ENCODE measurements around the gene LMNA. TPM values are rescaled to one million over a fixed set of nuclear protein-coding genes. Genes with fewer than 3 reads are reported as not detected.

Gene LMNA
- total and polyA plus RNA-seq, 7 donors, result 114 to 392 (median 237) TPM

DNA sequence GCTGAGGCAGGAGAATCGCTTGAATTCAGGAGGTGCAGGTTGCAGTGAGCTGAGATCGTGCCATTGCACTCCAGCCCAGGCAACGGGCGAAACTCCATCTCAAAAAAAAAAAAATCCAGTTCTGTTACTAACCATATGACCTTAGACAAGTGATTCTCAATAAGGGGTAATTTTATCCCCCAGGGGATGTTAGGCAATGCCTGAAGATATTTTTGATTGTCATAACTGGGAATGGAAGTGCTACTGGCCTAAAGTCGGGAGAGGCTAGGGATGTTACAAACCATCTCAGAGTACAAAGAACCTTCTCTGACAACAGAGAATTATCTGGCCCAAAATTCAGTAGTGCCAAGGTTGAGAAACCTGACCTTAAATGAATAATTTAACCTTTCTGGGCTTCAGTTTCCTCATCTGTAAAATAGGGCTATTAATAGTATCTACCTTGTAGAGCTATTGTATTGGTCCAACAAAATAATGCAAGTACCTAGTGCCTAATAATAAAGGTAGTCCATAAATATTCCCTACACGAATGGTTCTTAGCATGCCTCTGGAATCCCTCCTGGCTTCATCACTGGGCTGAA, 5.8 kb upstream of the LMNA start:
- no peak for TF ChIP-seq CTCF (IDR thresholded peaks at IDR 0.05)
- H3K9me3 ChIP-seq, result no peaks in the 10 kb centered on the region
- peak overlapping the region; percentile 98 for H3K27ac ChIP-seq
- H3K27me3 ChIP-seq (ENCODE audit: insufficient read depth in 3 of 3, low read length in 2 of 3), result no peaks in the 10 kb centered on the region
- peak; percentile 24 to 48 (median 28) for ATAC-seq
- no peaks in the 10 kb centered on the region for H3K36me3 ChIP-seq (ENCODE audit: insufficient read depth in 1 of 2, low read depth in 1 of 2)
- H3K4me3 ChIP-seq, result peak overlapping the region; percentile 71
- peaks cover 61% of the 10 kb centered on the region for H3K4me1 ChIP-seq
- DNase-seq, result no peak
- WGBS, 3 donors, result 29 to 71% (median 33%) methylated on average over 6 of the region's 6 CpGs
- intact Hi-C loops (cut with DNase I), result no loop called here

- peaks cover 57% of the 10 kb centered on the region for H3K4me1 ChIP-seq
- no peak overlapping the region for H3K4me3 ChIP-seq
- no peaks in the 10 kb centered on the region for H3K9me3 ChIP-seq
- no peak for TF ChIP-seq CTCF (IDR thresholded peaks at IDR 0.05)
- peak overlapping the region; percentile 7 for H3K27ac ChIP-seq
- intact Hi-C loops (cut with DNase I), result no loop called here
- no peaks in the 10 kb centered on the region for H3K27me3 ChIP-seq (ENCODE audit: insufficient read depth in 3 of 3, low read length in 2 of 3)
- DNase-seq, result no peak
- no peak for ATAC-seq
- 80 to 91% (median 82%) methylated on average over 2 of the region's 2 CpGs for WGBS, 3 donors
- no peaks in the 10 kb centered on the region for H3K36me3 ChIP-seq (ENCODE audit: insufficient read depth in 1 of 2, low read depth in 1 of 2)
Measured at GRCh38 chr1:156110252-156110651, 4.3 kb upstream of the LMNA start.

DNA sequence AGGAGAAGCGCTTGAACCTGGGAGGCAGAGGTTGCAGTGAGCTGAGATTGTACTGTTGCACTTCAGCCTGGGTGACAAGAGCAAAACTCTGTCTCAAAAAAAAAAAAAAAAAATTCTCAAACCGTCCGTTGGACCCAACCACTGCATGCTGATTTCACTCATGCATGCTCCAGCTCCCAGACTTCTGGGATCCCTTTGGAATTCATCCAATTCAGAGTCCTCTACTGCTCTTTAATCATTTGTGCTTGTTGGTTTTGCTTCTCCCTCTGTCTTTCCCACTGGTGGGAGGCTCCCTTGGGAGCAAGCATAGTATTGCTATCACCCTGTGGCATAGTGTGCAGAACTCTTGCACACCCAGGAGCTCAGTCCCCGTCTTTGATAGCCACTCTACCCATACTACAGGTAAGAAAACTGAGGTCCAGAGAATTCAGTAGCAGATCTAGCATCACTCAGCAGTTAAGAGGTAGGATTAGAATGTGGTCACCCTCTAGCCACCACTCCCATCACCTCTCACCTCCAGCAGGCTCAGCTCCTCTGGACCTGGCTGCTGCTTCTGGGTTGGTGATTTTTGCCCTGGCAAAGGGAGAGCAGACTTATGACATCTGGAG, 3.1 kb upstream of the LMNA start:
- 62 to 93% (median 75%) methylated on average over 4 of the region's 4 CpGs for WGBS, 3 donors
- no peak for DNase-seq
- ATAC-seq, result no peak
- Histone ChIP-seq H3K27ac (no peak overlapping the region), H3K9me3 (no peaks in the 10 kb centered on the region), H3K36me3 (ENCODE audit: insufficient read depth in 1 of 2, low read depth in 1 of 2) (no peaks in the 10 kb centered on the region), H3K27me3 (ENCODE audit: insufficient read depth in 3 of 3, low read length in 2 of 3) (no peaks in the 10 kb centered on the region), H3K4me1 (peaks cover 47% of the 10 kb centered on the region), H3K4me3 (no peak overlapping the region)
- intact Hi-C loops (cut with DNase I), result no loop called here
- TF ChIP-seq CTCF (IDR thresholded peaks at IDR 0.05), result no peak

DNA sequence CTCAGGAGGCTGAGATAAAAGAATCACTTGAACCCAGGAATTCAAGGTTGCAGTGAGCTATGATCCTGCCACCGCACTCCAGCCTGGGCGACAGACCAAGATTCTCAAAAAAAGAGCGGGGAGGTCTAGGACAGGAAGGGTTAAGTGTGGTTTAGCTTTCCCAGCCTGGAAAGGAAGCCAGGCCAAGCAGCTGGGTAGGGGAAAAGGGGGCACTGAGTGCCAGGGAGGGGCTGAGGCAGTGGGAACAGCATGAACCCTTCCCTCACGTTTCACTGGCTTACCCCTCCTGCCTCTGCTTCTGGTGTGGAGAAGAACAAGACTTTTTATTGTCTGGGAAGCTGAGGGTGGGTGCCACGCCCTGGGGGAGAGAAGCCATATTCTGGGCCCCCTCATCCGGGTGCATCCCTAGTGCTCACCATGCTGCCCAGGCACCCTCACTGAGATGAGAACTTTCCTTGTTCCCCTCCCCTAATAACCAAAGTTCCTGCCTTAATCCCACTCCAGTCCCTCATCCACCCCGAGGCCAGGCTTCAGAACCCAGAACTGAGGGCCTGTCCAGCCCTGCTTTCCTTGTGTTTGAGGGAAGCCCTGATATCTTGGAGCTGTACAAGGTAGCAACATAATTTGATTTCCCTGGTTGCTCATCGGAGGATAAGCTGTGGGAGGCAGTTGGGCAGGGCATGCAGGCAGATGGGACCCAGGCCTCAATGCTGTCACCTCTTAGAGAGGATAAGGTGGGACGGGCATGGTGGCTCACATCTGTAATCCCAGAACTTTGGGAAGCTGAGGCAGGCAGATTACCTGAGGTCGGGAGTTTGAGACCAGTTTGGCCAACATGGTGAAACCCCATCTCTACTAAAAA, 2.0 kb upstream of the LMNA start:
- H3K4me3 ChIP-seq, result no peak overlapping the region
- no peaks in the 10 kb centered on the region for H3K9me3 ChIP-seq
- no peaks in the 10 kb centered on the region for H3K36me3 ChIP-seq (ENCODE audit: insufficient read depth in 1 of 2, low read depth in 1 of 2)
- TF ChIP-seq CTCF (IDR thresholded peaks at IDR 0.05), result no peak
- H3K4me1 ChIP-seq, result peaks cover 53% of the 10 kb centered on the region
- intact Hi-C loops (cut with DNase I), result no loop called here
- WGBS, 3 donors, result 38 to 55% (median 44%) methylated on average over 9 to 10 of the region's 10 CpGs
- no peak for DNase-seq
- H3K27me3 ChIP-seq (ENCODE audit: insufficient read depth in 3 of 3, low read length in 2 of 3), result no peaks in the 10 kb centered on the region
- peak overlapping the region; percentile 99 for H3K27ac ChIP-seq
- ATAC-seq, result no peak

All from psoas muscle (tissue), 8 donors.